Lower leg skin (tissue), 3 donors: ENCODE data around the gene C6.

Experiments
- POLR2A ChIP-seq, 2 donors: fragments of 450-650 bp; IDR thresholded peaks; one replicate each; pipeline ENCODE4 v1.6.1; 2016 to 2017; ENCODE audit warnings: antibody characterized with exemption in 2 of 2, mild to moderate bottlenecking in 1 of 2, moderate library complexity in 1 of 2
- TF ChIP-seq, protein P1 (sequence below), 3 donors: fragments of 450-650 bp; IDR thresholded peaks; one replicate each; pipeline ENCODE4 v1.5.1; 2016; ENCODE audit warnings: antibody characterized with exemption in 3 of 3, mild to moderate bottlenecking in 3 of 3, moderate library complexity in 2 of 3

GRCh38 chr5:41240985-41241384 is 27.7 kb upstream of the C6 start:
- TF ChIP-seq, protein P1, sequence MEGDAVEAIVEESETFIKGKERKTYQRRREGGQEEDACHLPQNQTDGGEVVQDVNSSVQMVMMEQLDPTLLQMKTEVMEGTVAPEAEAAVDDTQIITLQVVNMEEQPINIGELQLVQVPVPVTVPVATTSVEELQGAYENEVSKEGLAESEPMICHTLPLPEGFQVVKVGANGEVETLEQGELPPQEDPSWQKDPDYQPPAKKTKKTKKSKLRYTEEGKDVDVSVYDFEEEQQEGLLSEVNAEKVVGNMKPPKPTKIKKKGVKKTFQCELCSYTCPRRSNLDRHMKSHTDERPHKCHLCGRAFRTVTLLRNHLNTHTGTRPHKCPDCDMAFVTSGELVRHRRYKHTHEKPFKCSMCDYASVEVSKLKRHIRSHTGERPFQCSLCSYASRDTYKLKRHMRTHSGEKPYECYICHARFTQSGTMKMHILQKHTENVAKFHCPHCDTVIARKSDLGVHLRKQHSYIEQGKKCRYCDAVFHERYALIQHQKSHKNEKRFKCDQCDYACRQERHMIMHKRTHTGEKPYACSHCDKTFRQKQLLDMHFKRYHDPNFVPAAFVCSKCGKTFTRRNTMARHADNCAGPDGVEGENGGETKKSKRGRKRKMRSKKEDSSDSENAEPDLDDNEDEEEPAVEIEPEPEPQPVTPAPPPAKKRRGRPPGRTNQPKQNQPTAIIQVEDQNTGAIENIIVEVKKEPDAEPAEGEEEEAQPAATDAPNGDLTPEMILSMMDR (IDR thresholded peaks at IDR 0.05), result no peak
- no peak for TF ChIP-seq POLR2A (IDR thresholded peaks at IDR 0.05)
